Immature natural killer cell (primary cell): ENCODE data around the gene LHFPL3. TPM values are rescaled to one million over a fixed set of nuclear protein-coding genes. Genes with fewer than 3 reads are reported as not detected.

Experiments used
- DNase-seq, 3 donors: peaks; one replicate each; pipeline ENCODE4 v3.0.0; 2022; ENCODE audit warnings: mixed read lengths in 1 of 3
- H3K27ac Mint-ChIP-seq, 6 donors: one replicate each; pipeline ENCODE4 v1.8.0; 2020; ENCODE audit warnings: mixed read lengths in 6 of 6, mild to moderate bottlenecking in 5 of 6, inconsistent platforms in 4 of 6, moderate library complexity in 3 of 6
- H3K27me3 Mint-ChIP-seq, 3 donors: one replicate each; pipeline ENCODE4 v1.8.0; 2020 to 2021; ENCODE audit warnings: low read depth in 3 of 3, mild to moderate bottlenecking in 3 of 3, mixed read lengths in 3 of 3, moderate library complexity in 3 of 3, inconsistent platforms in 1 of 3
- H3K36me3 Mint-ChIP-seq, 3 donors: one replicate each; pipeline ENCODE4 v1.8.0; 2020; ENCODE audit warnings: mixed read lengths in 3 of 3, inconsistent platforms in 2 of 3, mild to moderate bottlenecking in 2 of 3
- H3K4me1 Mint-ChIP-seq, 2 donors: one replicate each; pipeline ENCODE4 v1.8.0; 2020; ENCODE audit warnings: inconsistent platforms in 2 of 2, mild to moderate bottlenecking in 2 of 2, mixed read lengths in 2 of 2, moderate library complexity in 1 of 2
- H3K4me3 Mint-ChIP-seq, 5 donors: one replicate each; pipeline ENCODE4 v1.8.0; 2020; ENCODE audit warnings: mild to moderate bottlenecking in 5 of 5, mixed read lengths in 5 of 5, inconsistent platforms in 3 of 5, moderate library complexity in 3 of 5
- H3K9me3 Mint-ChIP-seq, 6 donors: one replicate each; pipeline ENCODE4 v1.8.0; 2020; ENCODE audit warnings: mild to moderate bottlenecking in 6 of 6, mixed read lengths in 6 of 6, inconsistent platforms in 4 of 6, moderate library complexity in 3 of 6
- polyA plus RNA-seq, 3 donors: library from polyadenylated mRNA; unstranded; fragments of 300-500 nt; fragmentation: Illumina TruSeq; gene quantifications; one replicate each; pipeline ENCODE4 v1.2.3, GENCODE V29; 2021

The LHFPL3 gene
- polyA plus RNA-seq, 3 donors from 2014 or later, result not detected

- Mint-ChIP-seq H3K4me1 (no peaks in the 10 kb centered on the region), H3K9me3 (peaks cover 0 to 12% (median 2%) of the 10 kb centered on the region in 6 donors), H3K27me3 (no peaks in the 10 kb centered on the region), H3K36me3 (peaks cover 0 to 3% (median 0%) of the 10 kb centered on the region in 3 donors), H3K27ac (no peak overlapping the region), H3K4me3 (no peak overlapping the region)
- DNase-seq, result no peak
These were observed 275.6 kb downstream of the LHFPL3 start for GRCh38 chr7:104603957-104604356.

DNA sequence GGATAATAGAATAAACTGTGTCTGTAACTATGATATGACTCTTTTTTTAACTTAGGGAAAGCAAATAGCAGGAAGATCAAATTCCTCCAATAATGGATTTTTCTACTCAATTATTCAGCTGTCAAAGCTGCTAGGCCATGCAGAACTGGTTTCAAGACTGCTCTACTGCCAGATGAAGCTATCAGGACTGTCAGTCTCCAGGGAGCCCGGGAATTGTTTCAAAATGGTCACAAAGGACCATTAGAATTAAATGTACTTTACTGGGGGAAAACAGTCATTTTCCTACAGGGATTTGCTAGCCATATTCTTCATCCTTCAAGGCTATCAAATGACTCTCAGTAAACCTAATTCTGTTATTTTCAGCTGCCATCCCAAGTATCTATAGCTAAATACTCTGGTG lies 276.3 kb downstream of the LHFPL3 start:
- DNase-seq, result no peak
- Mint-ChIP-seq H3K4me3 (no peak overlapping the region), H3K36me3 (peaks cover 0 to 3% (median 0%) of the 10 kb centered on the region in 3 donors), H3K27ac (no peak overlapping the region), H3K27me3 (no peaks in the 10 kb centered on the region), H3K9me3 (peaks cover 0 to 12% (median 2%) of the 10 kb centered on the region in 6 donors), H3K4me1 (no peaks in the 10 kb centered on the region)

DNA sequence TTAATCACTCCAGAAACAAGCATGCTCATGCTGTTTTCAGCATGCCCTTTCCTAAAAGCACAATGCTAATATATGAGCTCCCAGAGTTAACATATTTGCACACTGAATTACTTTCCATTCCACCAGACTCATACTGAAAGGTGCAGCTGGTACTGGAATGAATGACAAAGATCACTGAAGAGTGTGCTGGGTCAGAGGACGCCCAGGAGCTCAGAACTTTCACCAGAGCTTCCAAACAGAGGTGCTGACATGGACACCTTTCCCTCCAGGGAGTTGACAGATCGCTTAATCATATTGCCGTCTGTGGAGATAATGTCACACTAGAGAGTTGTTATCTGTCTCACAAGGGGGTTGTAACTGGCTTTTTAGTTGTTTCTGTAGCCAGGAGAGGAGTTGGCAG lies 292.9 kb downstream of the LHFPL3 start:
- DNase-seq, result no peak
- peaks cover 0 to 4% (median 0%) of the 10 kb centered on the region in 6 donors for H3K9me3 Mint-ChIP-seq
- no peak overlapping the region for H3K4me3 Mint-ChIP-seq
- H3K27me3 Mint-ChIP-seq, result peaks cover 1 to 8% (median 5%) of the 10 kb centered on the region in 3 donors
- no peaks in the 10 kb centered on the region for H3K36me3 Mint-ChIP-seq
- H3K27ac Mint-ChIP-seq, result no peak overlapping the region
- H3K4me1 Mint-ChIP-seq, result no peaks in the 10 kb centered on the region

DNA sequence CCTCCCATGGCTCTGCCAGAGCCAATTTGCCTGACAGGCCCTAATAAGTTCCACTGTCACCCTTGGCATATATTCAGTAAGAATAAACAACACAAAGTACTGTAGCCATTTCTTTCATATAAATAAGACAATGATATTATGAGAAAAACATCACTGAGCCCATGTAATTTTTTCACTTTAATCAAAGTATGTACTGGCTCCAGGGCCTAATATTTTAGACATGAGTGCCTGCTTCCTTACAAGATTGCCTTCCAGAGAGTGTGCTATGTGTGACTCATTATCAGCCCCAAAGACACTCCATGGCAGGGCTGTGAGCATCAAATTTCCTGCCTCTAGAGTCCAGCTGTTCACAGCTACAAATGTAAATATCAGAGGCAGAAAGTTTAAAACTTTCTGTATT lies 297.6 kb downstream of the LHFPL3 start:
- Mint-ChIP-seq H3K27me3 (peaks cover 1 to 7% (median 2%) of the 10 kb centered on the region in 3 donors), H3K27ac (no peak overlapping the region), H3K4me3 (no peak overlapping the region), H3K36me3 (no peaks in the 10 kb centered on the region), H3K9me3 (no peaks in the 10 kb centered on the region), H3K4me1 (no peaks in the 10 kb centered on the region)
- DNase-seq, result no peak

GRCh38 chr7:104627516-104627915 lies 299.1 kb downstream of the LHFPL3 start:
- Mint-ChIP-seq H3K27me3 (peaks cover 0 to 1% (median 1%) of the 10 kb centered on the region in 3 donors), H3K4me3 (no peak overlapping the region), H3K4me1 (no peaks in the 10 kb centered on the region), H3K9me3 (no peaks in the 10 kb centered on the region), H3K36me3 (no peaks in the 10 kb centered on the region), H3K27ac (no peak overlapping the region)
- DNase-seq, result no peak

DNA sequence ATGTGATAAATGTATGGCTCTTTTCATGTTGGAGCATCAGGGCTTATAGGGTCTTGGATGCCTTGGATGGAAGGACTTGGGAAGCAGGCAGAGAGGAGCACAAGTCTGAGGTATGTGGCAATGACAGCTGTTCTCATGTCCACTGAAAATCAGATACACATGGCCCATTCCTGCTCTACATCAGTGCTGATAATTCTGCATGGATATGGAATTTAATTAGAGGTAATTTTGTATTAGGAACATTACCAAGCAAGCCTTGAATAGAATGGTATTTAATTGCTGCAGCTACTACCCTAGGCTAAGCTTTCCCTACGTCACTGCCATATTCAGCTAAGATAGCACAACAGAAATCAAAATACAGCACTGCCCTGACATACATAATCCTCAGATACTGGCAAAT lies 299.6 kb downstream of the LHFPL3 start:
- no peak overlapping the region for H3K27ac Mint-ChIP-seq
- H3K4me1 Mint-ChIP-seq, result no peaks in the 10 kb centered on the region
- H3K4me3 Mint-ChIP-seq, result no peak overlapping the region
- DNase-seq, result no peak
- H3K27me3 Mint-ChIP-seq, result peaks cover 0 to 1% (median 1%) of the 10 kb centered on the region in 3 donors
- H3K9me3 Mint-ChIP-seq, result no peaks in the 10 kb centered on the region
- no peaks in the 10 kb centered on the region for H3K36me3 Mint-ChIP-seq

DNA sequence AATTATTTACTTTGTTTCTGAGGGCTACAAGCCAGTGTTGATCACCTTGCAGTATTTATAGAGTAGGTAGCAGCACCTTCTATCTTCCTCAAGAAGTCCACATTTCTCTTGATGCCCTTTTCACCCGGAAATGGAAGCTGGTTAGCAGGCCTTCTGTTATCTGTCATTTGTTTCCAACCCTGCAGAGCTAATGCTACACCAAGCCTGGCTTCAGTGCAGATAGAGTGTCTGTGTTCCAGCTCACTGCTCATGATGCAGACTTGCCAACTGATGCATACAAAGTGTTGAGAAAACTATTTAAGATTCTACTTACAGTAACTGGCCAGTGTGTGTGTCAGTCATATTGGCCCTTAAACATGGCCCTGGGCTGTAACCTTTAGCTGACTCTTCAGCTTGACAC lies 301.0 kb downstream of the LHFPL3 start:
- Mint-ChIP-seq H3K4me1 (no peaks in the 10 kb centered on the region), H3K27ac (no peak overlapping the region), H3K9me3 (no peaks in the 10 kb centered on the region), H3K36me3 (no peaks in the 10 kb centered on the region), H3K27me3 (peaks cover under 1 to 4% (median 3%) of the 10 kb centered on the region in 3 donors), H3K4me3 (no peak overlapping the region)
- DNase-seq, result no peak

- no peak for DNase-seq
- Mint-ChIP-seq H3K4me1 (no peaks in the 10 kb centered on the region), H3K4me3 (no peak overlapping the region)
These were observed 312.1 kb downstream of the LHFPL3 start for GRCh38 chr7:104640506-104640905.

DNA sequence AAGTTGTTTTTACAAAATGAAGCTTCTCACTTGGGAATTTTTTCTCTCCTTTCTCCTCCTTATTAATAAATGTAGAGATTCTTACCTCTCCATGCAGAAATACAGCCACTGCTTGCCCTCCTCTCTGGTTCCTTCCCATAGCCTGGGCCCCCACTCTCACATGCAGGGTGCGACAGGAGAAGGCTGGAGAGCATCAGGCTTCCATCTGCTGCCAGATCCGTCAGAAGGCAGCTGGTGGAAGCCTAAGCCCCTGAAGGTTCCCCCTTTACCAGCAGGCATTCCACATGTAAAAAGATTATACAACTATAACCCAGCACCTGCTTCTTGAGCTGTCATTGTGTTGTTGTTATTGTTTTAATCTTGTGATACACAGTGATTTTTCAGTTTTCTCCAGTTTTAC lies 314.2 kb downstream of the LHFPL3 start:
- no peak overlapping the region for H3K4me3 Mint-ChIP-seq
- no peaks in the 10 kb centered on the region for H3K4me1 Mint-ChIP-seq
- H3K27ac Mint-ChIP-seq, result no peak overlapping the region
- no peaks in the 10 kb centered on the region for H3K36me3 Mint-ChIP-seq
- H3K27me3 Mint-ChIP-seq, result peaks cover 0 to 6% (median 2%) of the 10 kb centered on the region in 3 donors
- no peak for DNase-seq
- peaks cover 0 to 4% (median 0%) of the 10 kb centered on the region in 6 donors for H3K9me3 Mint-ChIP-seq

More at GRCh38 chr7:104640506-104640905, 312.1 kb downstream of the LHFPL3 start:
- Mint-ChIP-seq H3K36me3 (no peaks in the 10 kb centered on the region), H3K27me3 (peaks cover 1 to 6% (median 2%) of the 10 kb centered on the region in 3 donors), H3K9me3 (peaks cover 0 to 2% (median 0%) of the 10 kb centered on the region in 6 donors), H3K27ac (no peak overlapping the region)

DNA sequence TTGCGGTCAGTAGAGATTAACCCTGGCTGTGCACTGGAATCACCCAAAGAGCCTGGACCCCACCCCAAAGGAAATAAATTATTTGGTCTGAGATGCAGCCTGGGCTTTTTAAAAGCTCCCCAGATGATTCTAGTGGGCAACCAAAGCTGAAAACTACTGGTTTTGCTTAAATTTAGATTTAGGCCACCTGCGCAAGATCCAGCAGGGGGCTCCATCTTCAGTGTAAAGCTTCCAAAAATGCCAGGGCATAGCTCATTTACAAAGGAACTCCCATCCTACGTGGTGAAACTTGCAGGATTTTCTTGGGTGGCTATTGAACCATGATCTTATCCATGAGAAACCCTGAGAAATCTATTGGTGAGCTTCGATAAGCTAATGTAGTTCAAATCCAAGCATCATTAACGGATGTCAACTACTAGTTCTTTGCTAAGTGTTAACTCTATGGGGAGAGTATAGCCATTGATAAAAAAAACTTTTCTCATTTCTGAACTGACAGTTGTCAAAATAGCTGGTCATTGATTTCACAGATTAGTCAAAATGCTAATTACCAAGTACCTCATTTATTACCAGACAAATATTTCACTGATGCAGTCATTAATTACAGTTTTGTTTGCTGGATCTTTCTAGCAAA lies 315.3 kb downstream of the LHFPL3 start:
- H3K4me3 Mint-ChIP-seq, result no peak overlapping the region
- H3K9me3 Mint-ChIP-seq, result peaks cover 0 to 4% (median 0%) of the 10 kb centered on the region in 6 donors
- peaks cover 0 to 12% (median 2%) of the 10 kb centered on the region in 3 donors for H3K27me3 Mint-ChIP-seq
- no peaks in the 10 kb centered on the region for H3K4me1 Mint-ChIP-seq
- H3K36me3 Mint-ChIP-seq, result no peaks in the 10 kb centered on the region
- no peak for DNase-seq
- no peak overlapping the region for H3K27ac Mint-ChIP-seq

DNA sequence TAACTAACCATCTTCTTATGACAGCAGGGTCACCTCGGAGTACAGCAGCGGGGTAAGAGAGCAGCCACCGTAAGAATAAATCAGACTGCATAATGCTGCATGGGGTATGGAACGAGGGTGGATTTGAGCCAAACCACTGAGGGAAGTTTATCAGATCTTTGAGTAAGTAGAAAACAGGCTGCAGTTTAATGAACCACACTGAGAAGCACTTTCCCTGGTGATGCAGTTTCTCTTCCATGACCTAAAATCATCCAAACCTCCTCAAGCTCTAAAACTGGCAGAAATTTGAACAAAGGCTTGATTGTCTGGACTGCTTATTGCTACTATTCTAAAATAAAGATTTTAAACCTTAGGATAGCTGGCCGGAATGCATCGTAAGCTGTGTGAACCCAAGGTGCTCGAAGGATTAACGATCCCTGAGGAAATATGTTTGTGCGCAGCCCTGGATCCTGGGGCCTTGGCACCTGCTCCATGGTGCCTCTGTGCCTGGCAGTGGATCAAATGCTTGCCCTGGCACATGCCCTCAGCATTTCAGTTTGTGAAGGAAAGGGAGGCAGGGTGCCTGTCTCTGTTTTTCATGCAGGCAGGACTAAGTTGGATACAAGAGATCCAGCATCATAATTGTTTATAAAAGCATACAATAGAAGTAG lies 322.7 kb downstream of the LHFPL3 start:
- Mint-ChIP-seq H3K36me3 (no peaks in the 10 kb centered on the region), H3K4me1 (no peaks in the 10 kb centered on the region), H3K9me3 (peaks cover 0 to 2% (median 0%) of the 10 kb centered on the region in 6 donors), H3K27ac (no peak overlapping the region), H3K4me3 (no peak overlapping the region), H3K27me3 (peaks cover 2 to 8% (median 2%) of the 10 kb centered on the region in 3 donors)
- no peak for DNase-seq

DNA sequence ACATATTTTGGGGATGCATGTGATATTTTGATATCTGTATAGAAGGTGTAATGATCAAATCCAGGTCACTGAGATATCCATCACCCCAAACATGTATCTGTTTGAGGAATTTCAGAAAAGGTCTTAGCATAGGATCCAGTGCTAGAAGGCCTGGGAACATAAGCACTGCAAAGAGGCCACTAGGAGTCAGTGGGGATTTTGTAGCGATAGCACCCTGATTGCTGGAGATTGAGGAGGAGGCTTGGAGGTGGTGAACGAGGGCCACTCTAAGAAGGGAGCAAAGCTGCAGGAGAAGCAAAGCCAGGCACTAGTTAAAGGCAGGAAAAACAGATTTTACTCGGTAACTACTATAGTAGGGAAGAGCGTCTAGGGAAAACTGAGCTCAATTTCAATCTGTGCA lies 324.0 kb downstream of the LHFPL3 start:
- no peak for DNase-seq
- Mint-ChIP-seq H3K27me3 (peaks cover 2 to 8% (median 4%) of the 10 kb centered on the region in 3 donors), H3K27ac (no peak overlapping the region), H3K9me3 (no peaks in the 10 kb centered on the region), H3K4me3 (no peak overlapping the region), H3K4me1 (no peaks in the 10 kb centered on the region), H3K36me3 (no peaks in the 10 kb centered on the region)

GRCh38 chr7:104652865-104653264 lies 324.5 kb downstream of the LHFPL3 start:
- no peak for DNase-seq
- Mint-ChIP-seq H3K9me3 (no peaks in the 10 kb centered on the region), H3K36me3 (no peaks in the 10 kb centered on the region), H3K4me1 (no peaks in the 10 kb centered on the region), H3K27ac (no peak overlapping the region), H3K27me3 (peaks cover 2 to 11% (median 4%) of the 10 kb centered on the region in 3 donors), H3K4me3 (no peak overlapping the region)

DNA sequence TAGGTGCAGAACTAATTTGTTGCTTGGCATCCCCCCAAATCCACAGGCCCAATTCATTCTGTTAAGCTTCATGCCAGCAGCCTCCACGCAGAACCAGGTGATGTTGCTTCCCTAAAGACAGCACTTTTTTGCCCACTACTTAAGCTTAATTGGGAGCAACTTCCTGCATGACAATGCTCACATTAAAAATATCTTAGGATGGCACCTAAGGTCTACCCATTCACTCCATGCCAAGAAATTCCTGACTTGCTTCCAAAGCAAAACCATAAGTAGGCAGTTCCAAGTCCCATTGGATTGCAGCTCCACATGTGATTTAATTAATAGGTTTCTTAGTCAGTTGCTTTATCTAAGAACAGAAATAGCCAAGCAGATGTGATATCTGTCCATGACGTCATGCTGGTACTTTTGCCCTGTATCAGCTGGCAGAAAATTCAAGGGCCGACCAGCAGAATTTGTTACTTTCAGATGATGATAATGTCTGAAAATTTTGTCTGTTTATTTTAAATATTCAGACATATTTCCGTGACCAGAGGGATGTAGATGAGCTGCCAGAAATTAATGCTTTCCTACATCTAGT lies 325.5 kb downstream of the LHFPL3 start:
- Mint-ChIP-seq H3K9me3 (no peaks in the 10 kb centered on the region), H3K4me1 (no peaks in the 10 kb centered on the region), H3K36me3 (no peaks in the 10 kb centered on the region), H3K27ac (no peak overlapping the region), H3K27me3 (peaks cover 2 to 4% (median 3%) of the 10 kb centered on the region in 3 donors), H3K4me3 (no peak overlapping the region)
- DNase-seq, result no peak
